ENCODE data around the gene WNT3A. TPM values are rescaled to one million over a fixed set of nuclear protein-coding genes. Genes with fewer than 3 reads are reported as not detected.

The WNT3A gene
- total and polyA plus RNA-seq, 9 of the 15 experiments (the other 6 are each of a cell fraction or from before 2014, with no cell fraction given), result not detected

GRCh38 chr1:228032041-228032440 is 25.2 kb downstream of the WNT3A start:
- Histone ChIP-seq H3K4me1 (replicated peaks in 1 of 2; ENCODE audit: control insufficient read depth in 2 of 2, insufficient read depth in 2 of 2, low read length in 2 of 2) (peaks cover 0 to 9% of the 10 kb centered on the region in 2 experiments; a peak in 1 of 5 replicates), H3K27ac (ENCODE audit: extremely low read depth, low read depth, low read length) (no peak overlapping the region), H3K79me2 (ENCODE audit: control insufficient read depth, insufficient read depth, low read length) (no peaks in the 10 kb centered on the region), H2AFZ (ENCODE audit: low read depth, low read length) (no peak overlapping the region), H3K9me3 (replicated peaks; ENCODE audit: control insufficient read depth, insufficient read depth, low read depth, low read length) (no peaks in the 10 kb centered on the region), H3K4me3 (no peak overlapping the region), H3K9me1 (ENCODE audit: control insufficient read depth, insufficient read depth, low read length) (no peaks in the 10 kb centered on the region), H3K4me2 (ENCODE audit: insufficient read depth, low read length) (no peak overlapping the region), H3K27me3 (ENCODE audit: control insufficient read depth in 2 of 2, insufficient read depth in 2 of 2, low read length in 2 of 2) (peaks cover 22 to 55% of the 10 kb centered on the region in 2 experiments), H3K9ac (ENCODE audit: insufficient read depth in 1 of 2, low read depth in 2 of 2, low read length in 2 of 2) (no peak overlapping the region), H3K36me3 (ENCODE audit: control insufficient read depth, insufficient read depth, low read length) (no peaks in the 10 kb centered on the region), H4K20me1 (replicated peaks; ENCODE audit: control insufficient read depth, insufficient read depth, low read length) (peaks cover 6% of the 10 kb centered on the region; the same call in 1 of the 2 replicates)
- in situ Hi-C loops (cut with MboI) (no loop called here), intact Hi-C loops (cut with micrococcal nuclease) (no loop called here)
- WGBS (ENCODE audit: insufficient coverage, low coverage, missing lambda C conversion rate), result under 1% methylated on average over 5 of the region's 5 CpGs
- CTCF ChIA-PET (ENCODE audit: low intra/inter-chr PET ratio), result no interaction called here
- DNase-seq (ENCODE audit: extremely low read depth in 1 of 4, low spot score in 3 of 4) (no peak), ATAC-seq (no peak), FAIRE-seq (no peak)
- BruUV-seq (replicated peaks), result no TSS peak
- TF ChIP-seq ZFX (CRISPR knock-in tag; IDR thresholded peaks at IDR 0.05) (no peak), AFF1 (IDR thresholded peaks at IDR 0.05; ENCODE audit: low read depth in 1 of 2, partially characterized antibody in 2 of 2) (no peak), PPARD (CRISPR knock-in tag; IDR thresholded peaks at IDR 0.05) (no peak), CAMTA2 (CRISPR knock-in tag; conservative IDR thresholded peaks at IDR 0.05) (no peak), NFXL1 (CRISPR knock-in tag; IDR thresholded peaks at IDR 0.05) (no peak), SAFB (IDR thresholded peaks at IDR 0.05; ENCODE audit: borderline replicate concordance, low read depth, low read length) (no peak), MTF1 (CRISPR knock-in tag; IDR thresholded peaks at IDR 0.05; ENCODE audit: borderline replicate concordance) (no peak), ILF3 (IDR thresholded peaks at IDR 0.05; ENCODE audit: borderline replicate concordance) (no peak), GABPA (tag; conservative IDR thresholded peaks at IDR 0.05; ENCODE audit: low read depth) (no peak), ZNF668 (CRISPR knock-in tag; IDR thresholded peaks at IDR 0.05) (no peak), THAP12 (CRISPR knock-in tag; IDR thresholded peaks at IDR 0.05) (no peak), ATF2 (CRISPR knock-in tag; IDR thresholded peaks at IDR 0.05) (no peak), HDAC6 (IDR thresholded peaks at IDR 0.05; ENCODE audit: low read depth, low read length) (no peak), CBFA2T2 (conservative IDR thresholded peaks at IDR 0.05) (no peak), CREB1 (IDR thresholded peaks at IDR 0.05) (no peak), CREB1 (CRISPR knock-in tag; IDR thresholded peaks at IDR 0.05) (no peak), NFE2L1 (tag; IDR thresholded peaks at IDR 0.05; ENCODE audit: borderline replicate concordance, low read depth) (no peak)
- POLR2A ChIA-PET, result interaction anchor here (0.6 kb wide), 1 partner anchor 15 kb away, joined by 3 read pairs; no protein-coding TSS in a partner anchor
